Measurements from ENCODE around the gene TTC31.

TTC31 gene

DNA sequence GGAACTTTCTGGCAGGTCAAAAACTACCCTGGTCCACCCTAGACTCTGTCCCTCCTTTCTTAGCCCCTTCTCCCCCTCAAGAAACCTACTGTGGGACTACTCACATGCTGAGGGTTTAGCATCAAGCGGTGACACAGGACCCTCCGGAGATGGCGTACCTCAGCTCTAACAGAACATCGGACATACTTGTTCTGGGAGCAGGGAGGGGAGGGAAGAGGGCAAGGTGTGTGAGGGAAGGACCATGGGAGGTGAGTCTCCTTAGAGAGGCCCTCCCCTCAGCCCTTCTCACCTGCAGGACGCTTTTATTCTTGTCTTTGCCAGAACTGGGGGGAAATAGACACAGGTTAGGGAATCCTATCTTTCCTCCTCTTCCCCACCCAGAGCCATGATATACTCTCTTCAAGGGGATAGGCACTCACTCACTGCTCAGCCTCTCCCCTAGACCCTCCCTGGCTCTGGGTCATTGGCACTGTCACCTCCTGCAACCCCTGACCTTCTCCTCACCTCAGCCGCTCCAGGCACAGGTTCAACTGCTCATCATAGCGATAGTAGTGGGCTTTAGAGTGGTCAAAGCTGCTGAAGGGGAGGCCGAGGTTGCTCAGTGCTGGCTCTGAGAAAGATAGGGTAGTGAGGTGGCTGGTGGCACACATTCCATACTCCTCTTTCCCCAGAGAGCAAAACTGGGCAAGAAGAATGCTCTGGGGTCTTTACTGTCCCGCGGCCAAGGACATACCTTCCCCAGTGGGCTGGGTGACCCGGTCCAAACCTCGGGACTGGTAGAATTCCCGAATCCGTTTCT is 22.8 kb downstream of the TTC31 start:
- WGBS, 2 experiments = 89 to 94% methylated on average over 14 of the region's 14 CpGs
- peaks cover 85% of the 10 kb centered on the region for H3K27me3 ChIP-seq (ENCODE audit: control insufficient read depth, insufficient read depth, low read length, poor library complexity, severe bottlenecking)
- H3K27ac ChIP-seq (ENCODE audit: insufficient read depth, low read depth, low read length, poor library complexity, severe bottlenecking) = no peak overlapping the region
- peaks cover 5% of the 10 kb centered on the region for H3K36me3 ChIP-seq (ENCODE audit: control insufficient read depth, insufficient read depth, low read length)
- H3K4me1 ChIP-seq (ENCODE audit: control insufficient read depth, insufficient read depth, low read length) = peaks cover 25% of the 10 kb centered on the region
- H3K9me3 ChIP-seq (ENCODE audit: control insufficient read depth, low read length) = no peaks in the 10 kb centered on the region
- H3K4me3 ChIP-seq (ENCODE audit: insufficient read depth, low read depth, low read length) = no peak overlapping the region

DNA sequence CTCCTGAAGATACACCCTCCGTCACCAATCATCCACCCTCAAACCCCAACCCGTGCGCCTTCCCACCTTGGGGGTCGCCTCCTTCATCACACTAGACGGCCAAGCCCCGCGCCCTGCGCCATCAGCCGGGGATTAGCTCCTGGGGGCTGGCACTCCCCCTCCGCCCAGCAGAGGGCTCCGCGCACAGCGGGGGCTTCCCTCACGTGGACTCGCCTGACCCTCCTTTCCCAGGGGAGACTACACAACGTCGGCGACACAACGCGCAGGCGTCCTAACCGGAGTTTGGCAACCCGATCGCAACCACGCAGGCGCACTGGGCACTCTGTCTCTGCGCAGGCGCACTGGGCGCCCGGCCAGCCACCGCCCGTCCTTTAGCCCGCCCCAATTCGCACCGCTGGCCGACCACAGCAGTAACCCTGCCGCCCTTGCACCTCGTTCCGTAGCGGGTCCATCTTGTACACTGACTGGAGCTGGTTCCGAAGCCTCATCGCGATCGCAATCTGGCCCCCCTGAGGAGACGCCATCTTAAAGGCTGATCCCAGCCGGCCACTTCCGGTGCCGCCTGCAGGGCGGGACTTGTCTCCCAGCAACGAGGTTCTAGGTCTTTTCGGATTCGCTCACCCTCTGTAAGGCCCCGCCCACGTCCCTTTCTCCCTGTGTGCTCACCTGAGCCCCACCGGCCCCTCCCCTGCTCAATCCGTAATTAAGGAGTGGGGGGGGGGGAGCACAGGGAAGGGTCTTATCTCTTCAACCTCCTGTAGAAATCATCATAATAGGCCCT is 24.5 kb downstream of the TTC31 start, which contains the start of gene PCGF1:
TSS of gene PCGF1 (minus strand) at position 551 of the 781 bp plus-strand sequence. CDS start at position 524, 27 bp downstream.
- WGBS, 2 experiments = 0% methylated on average over 54 to 56 of the region's 56 CpGs
- Histone ChIP-seq H3K4me1 (ENCODE audit: control insufficient read depth, insufficient read depth, low read length) (peaks cover 15% of the 10 kb centered on the region), H3K27ac (ENCODE audit: insufficient read depth, low read depth, low read length, poor library complexity, severe bottlenecking) (peak within 1 kb of the TSS; percentile 17), H3K27me3 (ENCODE audit: control insufficient read depth, insufficient read depth, low read length, poor library complexity, severe bottlenecking) (peaks cover 85% of the 10 kb centered on the region), H3K9me3 (ENCODE audit: control insufficient read depth, low read length) (no peaks in the 10 kb centered on the region), H3K4me3 (ENCODE audit: insufficient read depth, low read depth, low read length) (peak within 1 kb of the TSS; percentile 52), H3K36me3 (ENCODE audit: control insufficient read depth, insufficient read depth, low read length) (peaks cover 5% of the 10 kb centered on the region)

DNA sequence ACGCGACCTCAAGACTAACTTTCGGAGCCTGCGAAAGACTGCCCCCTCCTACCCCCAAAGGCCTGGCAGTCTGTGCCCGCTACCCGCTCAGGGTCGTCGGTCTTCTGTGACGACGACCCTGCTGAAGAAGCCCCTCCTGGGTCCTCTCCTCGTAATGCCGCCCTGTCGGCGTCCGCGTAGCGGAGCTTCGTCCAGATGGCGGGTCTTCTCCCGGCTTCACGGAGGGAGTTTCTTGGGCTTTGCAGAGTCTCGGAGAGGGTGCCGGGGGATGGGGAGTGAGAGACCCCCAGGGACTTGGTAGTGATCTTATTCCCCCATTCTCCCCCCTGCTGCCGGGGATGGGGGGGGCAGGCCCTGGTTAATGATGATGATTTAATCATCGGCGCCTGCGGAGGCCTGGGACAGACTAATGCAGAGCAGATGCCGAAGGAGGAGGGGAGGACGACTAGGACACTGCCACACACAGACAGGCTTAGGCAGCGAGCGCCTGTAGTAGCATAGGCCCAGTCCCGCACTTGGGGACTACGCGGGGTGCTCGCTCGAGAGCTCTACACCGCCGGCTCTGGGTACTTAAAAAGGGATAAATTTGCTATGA is 25.1 kb downstream of the TTC31 start:
- 5% methylated on average over 36 to 38 of the region's 38 CpGs for WGBS, 2 experiments
- H3K4me3 ChIP-seq (ENCODE audit: insufficient read depth, low read depth, low read length) = peak overlapping the region; percentile 52
- peaks cover 85% of the 10 kb centered on the region for H3K27me3 ChIP-seq (ENCODE audit: control insufficient read depth, insufficient read depth, low read length, poor library complexity, severe bottlenecking)
- no peak overlapping the region for H3K27ac ChIP-seq (ENCODE audit: insufficient read depth, low read depth, low read length, poor library complexity, severe bottlenecking)
- no peaks in the 10 kb centered on the region for H3K9me3 ChIP-seq (ENCODE audit: control insufficient read depth, low read length)
- H3K36me3 ChIP-seq (ENCODE audit: control insufficient read depth, insufficient read depth, low read length) = peaks cover 5% of the 10 kb centered on the region
- H3K4me1 ChIP-seq (ENCODE audit: control insufficient read depth, insufficient read depth, low read length) = peaks cover 8% of the 10 kb centered on the region

DNA sequence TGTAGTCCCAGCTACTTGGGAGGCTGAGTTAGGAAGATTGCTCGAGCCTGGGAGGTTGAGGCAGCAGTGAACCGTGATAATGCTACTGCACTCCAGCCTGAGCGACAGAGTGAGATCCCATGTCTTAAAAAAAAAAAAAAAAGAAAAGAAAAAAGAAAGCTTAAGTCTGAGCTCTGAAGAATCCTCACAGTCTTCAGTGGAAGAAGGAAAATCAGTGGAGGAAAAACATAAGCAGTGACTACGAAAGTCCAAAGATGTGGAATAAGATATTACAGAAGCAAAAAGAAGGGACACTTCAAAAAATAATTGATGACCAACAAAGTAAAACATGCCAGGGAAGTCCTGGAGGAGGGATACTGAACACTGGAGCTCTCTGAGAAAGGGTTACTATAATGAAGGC is 27.4 kb downstream of the TTC31 start:
- peaks cover 5% of the 10 kb centered on the region for H3K36me3 ChIP-seq (ENCODE audit: control insufficient read depth, insufficient read depth, low read length)
- H3K4me1 ChIP-seq (ENCODE audit: control insufficient read depth, insufficient read depth, low read length) = peaks cover 24% of the 10 kb centered on the region
- H3K27ac ChIP-seq (ENCODE audit: insufficient read depth, low read depth, low read length, poor library complexity, severe bottlenecking) = no peak overlapping the region
- H3K27me3 ChIP-seq (ENCODE audit: control insufficient read depth, insufficient read depth, low read length, poor library complexity, severe bottlenecking) = peaks cover 85% of the 10 kb centered on the region
- H3K9me3 ChIP-seq (ENCODE audit: control insufficient read depth, low read length) = no peaks in the 10 kb centered on the region
- H3K4me3 ChIP-seq (ENCODE audit: insufficient read depth, low read depth, low read length) = no peak overlapping the region
- WGBS, 2 experiments = 85 to 89% methylated on average over 4 of the region's 4 CpGs

DNA sequence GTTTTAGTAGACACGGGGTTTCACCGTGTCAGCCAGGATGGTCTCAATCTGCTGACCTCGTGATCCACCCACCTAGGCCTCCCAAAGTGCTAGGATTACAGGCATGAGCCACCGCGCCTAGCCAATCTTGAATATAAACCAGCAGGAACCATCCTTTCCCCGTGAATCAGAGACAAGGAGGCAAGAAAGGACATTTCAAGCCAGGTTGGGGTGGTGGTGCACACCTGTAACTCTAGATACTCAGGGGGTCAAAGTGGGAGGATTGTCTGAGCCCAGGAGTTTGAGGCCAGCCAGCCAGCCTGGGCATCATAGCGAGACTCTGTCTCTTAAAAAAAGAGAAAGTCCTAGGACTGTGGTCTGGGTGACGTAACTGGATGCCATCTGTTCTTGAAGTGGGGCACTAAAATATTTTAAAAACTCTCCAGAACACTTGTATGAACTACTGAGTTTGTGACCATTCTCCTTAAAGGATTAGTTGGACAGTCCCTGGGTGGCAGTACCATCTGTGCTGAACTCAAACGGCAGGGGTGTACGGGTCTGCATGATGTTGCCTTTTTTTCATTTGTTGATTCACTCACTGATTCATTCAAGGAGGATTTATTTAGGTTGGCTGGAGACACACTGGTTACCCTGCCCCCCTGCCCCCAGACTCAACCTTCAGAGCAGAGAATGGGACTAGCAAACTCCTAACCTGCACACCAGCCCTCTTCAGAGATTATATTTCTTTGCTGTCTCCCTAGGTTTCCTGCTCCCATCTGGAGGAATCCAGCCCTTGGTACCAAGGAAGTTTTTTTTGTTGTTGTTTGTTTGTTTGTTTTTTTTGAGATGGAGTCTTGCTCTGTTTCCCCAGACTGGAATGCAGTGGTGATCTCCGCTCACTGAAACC is 28.5 kb downstream of the TTC31 start:
- H3K36me3 ChIP-seq (ENCODE audit: control insufficient read depth, insufficient read depth, low read length) = no peaks in the 10 kb centered on the region
- no peaks in the 10 kb centered on the region for H3K9me3 ChIP-seq (ENCODE audit: control insufficient read depth, low read length)
- peaks cover 88% of the 10 kb centered on the region for H3K27me3 ChIP-seq (ENCODE audit: control insufficient read depth, insufficient read depth, low read length, poor library complexity, severe bottlenecking)
- H3K4me3 ChIP-seq (ENCODE audit: insufficient read depth, low read depth, low read length) = no peak overlapping the region
- WGBS, 2 experiments = 71 to 74% methylated on average over 11 of the region's 11 CpGs
- no peak overlapping the region for H3K27ac ChIP-seq (ENCODE audit: insufficient read depth, low read depth, low read length, poor library complexity, severe bottlenecking)
- H3K4me1 ChIP-seq (ENCODE audit: control insufficient read depth, insufficient read depth, low read length) = peaks cover 24% of the 10 kb centered on the region

DNA sequence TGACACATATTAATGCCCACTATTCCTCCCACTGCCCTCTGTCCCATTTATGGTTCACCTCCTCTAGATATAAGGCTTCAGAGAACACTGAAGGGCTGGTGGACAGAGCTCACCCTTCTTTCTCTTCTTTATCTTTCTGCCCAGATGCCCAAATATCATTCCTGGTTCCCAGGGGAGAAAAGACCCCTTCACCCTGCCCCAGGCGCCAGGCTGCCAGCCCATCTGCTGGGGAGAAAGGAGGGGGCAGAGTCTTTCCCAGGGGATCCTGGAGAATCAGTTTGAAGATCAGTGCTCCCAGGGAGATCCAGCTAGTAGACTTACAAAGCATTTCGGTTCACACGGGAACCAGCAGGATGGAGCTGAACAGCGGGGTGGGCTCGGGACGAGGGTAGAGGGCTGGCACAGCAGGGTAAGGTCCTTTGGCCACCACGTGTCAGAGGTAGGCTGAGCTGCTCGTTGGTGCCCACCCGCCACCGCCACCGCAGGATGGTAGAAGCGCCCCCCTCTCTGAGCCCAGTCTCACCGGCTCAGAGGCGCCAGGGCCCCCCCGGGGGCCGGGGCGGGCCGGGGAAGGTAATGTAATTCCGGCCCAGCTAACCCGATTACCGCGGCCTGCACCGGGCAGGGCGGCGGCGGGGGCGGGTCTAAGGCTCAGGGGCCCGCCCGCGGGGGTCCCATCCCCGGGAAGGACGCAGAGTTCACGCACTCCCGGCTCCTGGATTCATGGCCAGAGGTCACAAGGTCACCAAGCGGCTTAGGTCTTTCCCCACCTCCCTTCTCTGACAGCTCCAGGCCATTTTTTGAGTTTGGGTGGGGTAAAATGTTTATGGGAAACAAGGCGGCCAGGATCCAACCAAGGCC is 30.1 kb downstream of the TTC31 start:
- Histone ChIP-seq H3K36me3 (ENCODE audit: control insufficient read depth, insufficient read depth, low read length) (no peaks in the 10 kb centered on the region), H3K4me1 (ENCODE audit: control insufficient read depth, insufficient read depth, low read length) (peaks cover 19% of the 10 kb centered on the region), H3K27me3 (ENCODE audit: control insufficient read depth, insufficient read depth, low read length, poor library complexity, severe bottlenecking) (peaks cover 100% of the 10 kb centered on the region), H3K9me3 (ENCODE audit: control insufficient read depth, low read length) (no peaks in the 10 kb centered on the region), H3K27ac (ENCODE audit: insufficient read depth, low read depth, low read length, poor library complexity, severe bottlenecking) (no peak overlapping the region), H3K4me3 (ENCODE audit: insufficient read depth, low read depth, low read length) (no peak overlapping the region)
- 2% methylated on average over 36 of the region's 36 CpGs for WGBS, 2 experiments

DNA sequence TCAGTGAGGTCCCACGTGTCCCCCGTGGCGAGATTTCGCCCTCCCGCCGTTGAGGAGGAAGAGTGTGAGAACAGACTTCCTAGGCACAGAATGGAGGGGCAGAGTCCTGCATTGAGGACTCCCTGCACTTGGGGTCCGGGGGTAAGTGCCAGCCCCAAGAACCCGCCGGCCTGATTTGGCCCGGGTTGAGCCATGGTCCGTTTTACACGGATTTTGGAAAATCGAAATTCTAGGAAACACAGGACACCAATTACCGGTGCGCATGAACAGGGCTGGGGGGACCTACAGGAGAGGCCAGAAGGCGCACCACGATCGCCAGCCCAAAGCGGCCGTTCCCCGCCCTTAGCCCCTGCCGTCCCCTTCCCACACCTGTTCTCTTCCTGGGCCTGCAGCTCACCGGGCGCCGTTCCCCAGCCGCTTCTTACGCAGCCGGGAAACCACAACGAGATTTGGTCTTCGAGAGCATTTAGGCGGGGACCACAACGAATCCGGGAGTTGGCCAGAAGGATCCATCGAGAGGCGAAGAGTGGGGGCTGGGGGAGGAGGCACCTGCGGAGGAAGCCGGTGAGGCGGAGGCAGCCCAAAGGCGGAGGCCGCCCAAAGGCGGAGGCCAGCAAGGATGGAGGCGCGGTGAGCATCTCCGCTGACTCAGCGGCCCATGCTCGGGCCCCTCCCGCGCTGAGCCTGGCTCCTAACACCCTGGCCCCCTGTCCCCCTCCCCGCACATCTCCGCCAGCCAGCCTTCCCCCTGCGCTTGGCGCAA is 30.9 kb downstream of the TTC31 start:
- H3K27ac ChIP-seq (ENCODE audit: insufficient read depth, low read depth, low read length, poor library complexity, severe bottlenecking) = no peak overlapping the region
- no peaks in the 10 kb centered on the region for H3K36me3 ChIP-seq (ENCODE audit: control insufficient read depth, insufficient read depth, low read length)
- H3K4me3 ChIP-seq (ENCODE audit: insufficient read depth, low read depth, low read length) = no peak overlapping the region
- WGBS, 2 experiments = 2 to 3% methylated on average over 52 of the region's 52 CpGs
- peaks cover 15% of the 10 kb centered on the region for H3K4me1 ChIP-seq (ENCODE audit: control insufficient read depth, insufficient read depth, low read length)
- H3K9me3 ChIP-seq (ENCODE audit: control insufficient read depth, low read length) = no peaks in the 10 kb centered on the region
- H3K27me3 ChIP-seq (ENCODE audit: control insufficient read depth, insufficient read depth, low read length, poor library complexity, severe bottlenecking) = peaks cover 100% of the 10 kb centered on the region

DNA sequence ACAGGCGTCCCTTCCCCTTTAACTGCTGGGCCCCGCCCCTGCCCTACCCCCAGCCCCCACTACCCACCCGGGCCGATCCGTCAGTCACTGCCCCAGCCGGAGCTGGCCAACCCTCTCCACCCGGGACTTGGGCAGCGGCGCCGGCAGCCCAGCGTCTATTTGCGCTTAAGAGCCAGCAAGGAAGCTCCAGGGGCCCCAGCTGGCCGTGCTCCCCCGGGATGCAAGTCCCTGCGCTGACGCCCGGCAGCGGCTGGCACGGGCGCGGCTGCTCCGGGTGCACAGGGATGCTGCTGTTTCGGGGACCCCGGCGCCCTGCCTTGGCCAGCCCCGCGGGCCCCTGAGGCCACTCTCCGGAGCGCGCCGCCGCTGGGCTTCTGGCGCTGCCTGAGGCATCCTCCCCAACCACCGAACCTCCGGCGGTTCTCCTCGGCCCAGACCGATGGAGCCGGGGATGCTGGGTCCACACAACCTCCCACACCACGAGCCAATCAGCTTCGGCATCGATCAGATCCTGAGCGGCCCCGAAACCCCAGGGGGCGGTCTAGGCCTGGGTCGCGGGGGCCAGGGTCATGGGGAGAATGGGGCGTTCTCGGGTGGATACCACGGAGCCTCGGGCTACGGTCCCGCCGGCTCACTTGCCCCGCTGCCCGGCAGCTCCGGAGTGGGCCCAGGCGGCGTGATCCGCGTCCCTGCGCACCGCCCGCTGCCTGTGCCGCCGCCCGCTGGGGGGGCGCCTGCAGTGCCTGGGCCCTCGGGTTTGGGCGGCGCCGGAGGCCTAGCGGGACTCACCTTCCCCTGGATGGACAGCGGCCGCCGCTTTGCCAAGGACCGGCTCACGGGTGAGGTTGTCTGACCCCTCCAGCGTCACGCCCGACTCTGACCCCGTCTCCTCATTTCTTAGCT is 31.7 kb downstream of the TTC31 start, which contains the start of gene TLX2:
TSS of gene TLX2 (plus strand) at position 83 of the 903 bp plus-strand sequence. CDS start at position 440, 357 bp downstream.
- Histone ChIP-seq H3K9me3 (ENCODE audit: control insufficient read depth, low read length) (no peaks in the 10 kb centered on the region), H3K4me3 (ENCODE audit: insufficient read depth, low read depth, low read length) (peak within 1 kb of the TSS; percentile 16), H3K4me1 (ENCODE audit: control insufficient read depth, insufficient read depth, low read length) (peaks cover 15% of the 10 kb centered on the region), H3K36me3 (ENCODE audit: control insufficient read depth, insufficient read depth, low read length) (no peaks in the 10 kb centered on the region), H3K27ac (ENCODE audit: insufficient read depth, low read depth, low read length, poor library complexity, severe bottlenecking) (no peak within 1 kb of the TSS), H3K27me3 (ENCODE audit: control insufficient read depth, insufficient read depth, low read length, poor library complexity, severe bottlenecking) (peaks cover 100% of the 10 kb centered on the region)
- 2 to 3% methylated on average over 82 of the region's 82 CpGs for WGBS, 2 experiments
